ENCODE results near the gene AGXT2. TPM values are rescaled to one million over a fixed set of nuclear protein-coding genes. Genes with fewer than 3 reads are reported as not detected.

The AGXT2 gene
- total RNA-seq, 1 experiment from 2014 or later, result not detected

- no TSS peak for BruUV-seq (replicated peaks)
- intact Hi-C loops (cut with micrococcal nuclease; ENCODE audit: unreplicated experiment), result no loop called here
Measured at GRCh38 chr5:35032356-35032755, 15.4 kb downstream of the AGXT2 start.

GRCh38 chr5:35031276-35031675 lies 16.5 kb downstream of the AGXT2 start:
- Histone ChIP-seq H3K27ac (no peak overlapping the region), H3K27me3 (ENCODE audit: insufficient read depth, low read depth) (peaks cover 99% of the 10 kb centered on the region), H3F3A (ENCODE audit: insufficient read depth, low read depth) (no peaks in the 10 kb centered on the region), H3K79me2 (ENCODE audit: low read depth) (no peaks in the 10 kb centered on the region), H3K36me3 (ENCODE audit: low read depth) (no peaks in the 10 kb centered on the region), H3K9me2 (ENCODE audit: insufficient read depth) (no peaks in the 10 kb centered on the region), H3K9me3 (ENCODE audit: insufficient read depth, low read depth) (no peaks in the 10 kb centered on the region), H3K4me3 (no peak overlapping the region), H3K4me2 (no peak overlapping the region), H3K4me1 (replicated peaks; ENCODE audit: insufficient read depth) (no peaks in the 10 kb centered on the region), H4K20me1 (ENCODE audit: insufficient read depth) (no peaks in the 10 kb centered on the region), H2AFZ (no peak overlapping the region)
- no TSS peak for BruUV-seq (replicated peaks)
- TF ChIP-seq CTCF (conservative IDR thresholded peaks at IDR 0.05) (no peak), EZH2 (IDR thresholded peaks at IDR 0.05; ENCODE audit: low read depth) (no peak)
- no peak for DNase-seq
- ChIA-PET POLR2A (ENCODE audit: unreplicated experiment) (no interaction called here), CTCF (no interaction called here)
- intact Hi-C loops (cut with micrococcal nuclease; ENCODE audit: unreplicated experiment), result no loop called here

More at GRCh38 chr5:35032356-35032755, 15.4 kb downstream of the AGXT2 start:
- Histone ChIP-seq H3K9me2 (ENCODE audit: insufficient read depth) (no peaks in the 10 kb centered on the region), H3K36me3 (ENCODE audit: low read depth) (no peaks in the 10 kb centered on the region), H3K27me3 (ENCODE audit: insufficient read depth, low read depth) (peaks cover 99% of the 10 kb centered on the region), H3F3A (ENCODE audit: insufficient read depth, low read depth) (no peaks in the 10 kb centered on the region), H3K79me2 (ENCODE audit: low read depth) (no peaks in the 10 kb centered on the region), H2AFZ (no peak overlapping the region), H3K4me3 (no peak overlapping the region), H3K9me3 (ENCODE audit: insufficient read depth, low read depth) (no peaks in the 10 kb centered on the region), H3K4me2 (no peak overlapping the region), H4K20me1 (ENCODE audit: insufficient read depth) (no peaks in the 10 kb centered on the region), H3K4me1 (replicated peaks; ENCODE audit: insufficient read depth) (no peaks in the 10 kb centered on the region), H3K27ac (no peak overlapping the region)
- no peak for DNase-seq
- CTCF ChIA-PET, result interaction anchor here (0.7 kb wide), 1 partner anchor 111 kb away, joined by 5 read pairs; no protein-coding TSS in a partner anchor
- POLR2A ChIA-PET (ENCODE audit: unreplicated experiment), result no interaction called here
- TF ChIP-seq CTCF (conservative IDR thresholded peaks at IDR 0.05), result no peak
- no peak for TF ChIP-seq EZH2 (IDR thresholded peaks at IDR 0.05; ENCODE audit: low read depth)

- H3K4me2 ChIP-seq, result no peak overlapping the region
Measured at GRCh38 chr5:35030426-35031100, 17.2 kb downstream of the AGXT2 start.

More at GRCh38 chr5:35030426-35031100, 17.2 kb downstream of the AGXT2 start:
- H2AFZ ChIP-seq, result no peak overlapping the region
- H3K27ac ChIP-seq, result no peak overlapping the region
- no peak overlapping the region for H3K4me3 ChIP-seq
- BruUV-seq (replicated peaks), result no TSS peak
- intact Hi-C loops (cut with micrococcal nuclease; ENCODE audit: unreplicated experiment), result no loop called here
- POLR2A ChIA-PET (ENCODE audit: unreplicated experiment), result no interaction called here
- TF ChIP-seq CTCF (conservative IDR thresholded peaks at IDR 0.05) (no peak), EZH2 (IDR thresholded peaks at IDR 0.05; ENCODE audit: low read depth) (no peak)
- H3K79me2 ChIP-seq (ENCODE audit: low read depth), result no peaks in the 10 kb centered on the region
- H4K20me1 ChIP-seq (ENCODE audit: insufficient read depth), result no peaks in the 10 kb centered on the region
- no peak for DNase-seq
- H3F3A ChIP-seq (ENCODE audit: insufficient read depth, low read depth), result no peaks in the 10 kb centered on the region
- CTCF ChIA-PET, result no interaction called here
- no peaks in the 10 kb centered on the region for H3K4me1 ChIP-seq (replicated peaks; ENCODE audit: insufficient read depth)
- no peaks in the 10 kb centered on the region for H3K9me3 ChIP-seq (ENCODE audit: insufficient read depth, low read depth)
- H3K36me3 ChIP-seq (ENCODE audit: low read depth), result no peaks in the 10 kb centered on the region
- H3K9me2 ChIP-seq (ENCODE audit: insufficient read depth), result no peaks in the 10 kb centered on the region
- H3K27me3 ChIP-seq (ENCODE audit: insufficient read depth, low read depth), result peaks cover 100% of the 10 kb centered on the region
